Measurements from ENCODE around the gene AFF3. TPM values are rescaled to one million over a fixed set of nuclear protein-coding genes. Genes with fewer than 3 reads are reported as not detected.

AFF3 gene
- total and polyA plus RNA-seq, 2 of the 13 experiments (the other 11 are each of a cell fraction or from before 2014, with no cell fraction given): not detected

DNA sequence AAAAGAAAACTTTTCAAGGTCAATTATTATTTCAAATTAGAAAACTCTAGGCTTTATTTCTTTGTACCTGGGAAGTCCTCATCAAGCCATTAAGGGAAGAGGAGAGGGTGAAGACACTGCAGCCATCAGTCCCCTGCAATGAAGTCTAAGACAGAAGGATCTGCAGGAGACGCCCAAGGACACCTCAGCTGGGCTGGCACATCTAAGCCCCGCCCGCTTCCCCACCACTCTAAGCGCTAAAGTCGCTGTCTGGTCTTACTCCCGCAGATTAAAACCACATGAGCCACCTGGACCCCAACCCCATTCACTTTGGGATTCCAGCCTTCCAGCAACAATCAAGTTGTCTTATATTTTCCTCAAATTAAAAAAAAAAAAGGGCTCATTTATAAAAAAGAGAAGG is 104.4 kb downstream of the AFF3 start:
- ChIA-PET CTCF (ENCODE audit: low intra/inter-chr PET ratio, low total read pairs) (no interaction called here), POLR2A (no interaction called here)
- no peak overlapping the region for H2AFZ ChIP-seq (ENCODE audit: low read length)
- DNase-seq (ENCODE audit: low spot score): no peak
- H3K9me3 ChIP-seq (ENCODE audit: low read length): no peaks in the 10 kb centered on the region
- intact Hi-C loops (cut with micrococcal nuclease; ENCODE audit: unreplicated experiment) (no loop called here), in situ Hi-C loops (cut with HindIII; ENCODE audit: extremely low pct_ligation_motif_present, low pct_unique_long_range_greater_than_20kb) (no loop called here)
- 62% methylated on average over 6 of the region's 6 CpGs for WGBS (ENCODE audit: low lambda C conversion rate)
- no peak for ATAC-seq
- H4K20me1 ChIP-seq (ENCODE audit: insufficient read depth, low read length): no peaks in the 10 kb centered on the region
- H3K27ac ChIP-seq (ENCODE audit: extremely low read length, insufficient read depth, low read length): no peak overlapping the region
- no peak overlapping the region for H3K4me2 ChIP-seq (ENCODE audit: low read depth, low read length)
- FAIRE-seq: no peak
- peaks cover 12% of the 10 kb centered on the region; the same call in 1 of the 2 replicates for H3K4me1 ChIP-seq (ENCODE audit: insufficient read depth, low read length)
- no peaks in the 10 kb centered on the region for H3K36me3 ChIP-seq (replicated peaks in 1 of 2; ENCODE audit: control insufficient read depth in 1 of 2, insufficient read depth in 2 of 2, low read length in 2 of 2)
- H3K4me3 ChIP-seq (replicated peaks in 1 of 3; ENCODE audit: insufficient read depth in 1 of 3, low read depth in 2 of 3, low read length in 3 of 3): no peak overlapping the region
- BruUV-seq (replicated peaks): no TSS peak
- TF ChIP-seq, protein P1, sequence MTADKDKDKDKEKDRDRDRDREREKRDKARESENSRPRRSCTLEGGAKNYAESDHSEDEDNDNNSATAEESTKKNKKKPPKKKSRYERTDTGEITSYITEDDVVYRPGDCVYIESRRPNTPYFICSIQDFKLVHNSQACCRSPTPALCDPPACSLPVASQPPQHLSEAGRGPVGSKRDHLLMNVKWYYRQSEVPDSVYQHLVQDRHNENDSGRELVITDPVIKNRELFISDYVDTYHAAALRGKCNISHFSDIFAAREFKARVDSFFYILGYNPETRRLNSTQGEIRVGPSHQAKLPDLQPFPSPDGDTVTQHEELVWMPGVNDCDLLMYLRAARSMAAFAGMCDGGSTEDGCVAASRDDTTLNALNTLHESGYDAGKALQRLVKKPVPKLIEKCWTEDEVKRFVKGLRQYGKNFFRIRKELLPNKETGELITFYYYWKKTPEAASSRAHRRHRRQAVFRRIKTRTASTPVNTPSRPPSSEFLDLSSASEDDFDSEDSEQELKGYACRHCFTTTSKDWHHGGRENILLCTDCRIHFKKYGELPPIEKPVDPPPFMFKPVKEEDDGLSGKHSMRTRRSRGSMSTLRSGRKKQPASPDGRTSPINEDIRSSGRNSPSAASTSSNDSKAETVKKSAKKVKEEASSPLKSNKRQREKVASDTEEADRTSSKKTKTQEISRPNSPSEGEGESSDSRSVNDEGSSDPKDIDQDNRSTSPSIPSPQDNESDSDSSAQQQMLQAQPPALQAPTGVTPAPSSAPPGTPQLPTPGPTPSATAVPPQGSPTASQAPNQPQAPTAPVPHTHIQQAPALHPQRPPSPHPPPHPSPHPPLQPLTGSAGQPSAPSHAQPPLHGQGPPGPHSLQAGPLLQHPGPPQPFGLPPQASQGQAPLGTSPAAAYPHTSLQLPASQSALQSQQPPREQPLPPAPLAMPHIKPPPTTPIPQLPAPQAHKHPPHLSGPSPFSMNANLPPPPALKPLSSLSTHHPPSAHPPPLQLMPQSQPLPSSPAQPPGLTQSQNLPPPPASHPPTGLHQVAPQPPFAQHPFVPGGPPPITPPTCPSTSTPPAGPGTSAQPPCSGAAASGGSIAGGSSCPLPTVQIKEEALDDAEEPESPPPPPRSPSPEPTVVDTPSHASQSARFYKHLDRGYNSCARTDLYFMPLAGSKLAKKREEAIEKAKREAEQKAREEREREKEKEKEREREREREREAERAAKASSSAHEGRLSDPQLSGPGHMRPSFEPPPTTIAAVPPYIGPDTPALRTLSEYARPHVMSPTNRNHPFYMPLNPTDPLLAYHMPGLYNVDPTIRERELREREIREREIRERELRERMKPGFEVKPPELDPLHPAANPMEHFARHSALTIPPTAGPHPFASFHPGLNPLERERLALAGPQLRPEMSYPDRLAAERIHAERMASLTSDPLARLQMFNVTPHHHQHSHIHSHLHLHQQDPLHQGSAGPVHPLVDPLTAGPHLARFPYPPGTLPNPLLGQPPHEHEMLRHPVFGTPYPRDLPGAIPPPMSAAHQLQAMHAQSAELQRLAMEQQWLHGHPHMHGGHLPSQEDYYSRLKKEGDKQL (CRISPR knock-in tag; IDR thresholded peaks at IDR 0.05; ENCODE audit: low read depth): no peak
- TF ChIP-seq, protein P2, sequence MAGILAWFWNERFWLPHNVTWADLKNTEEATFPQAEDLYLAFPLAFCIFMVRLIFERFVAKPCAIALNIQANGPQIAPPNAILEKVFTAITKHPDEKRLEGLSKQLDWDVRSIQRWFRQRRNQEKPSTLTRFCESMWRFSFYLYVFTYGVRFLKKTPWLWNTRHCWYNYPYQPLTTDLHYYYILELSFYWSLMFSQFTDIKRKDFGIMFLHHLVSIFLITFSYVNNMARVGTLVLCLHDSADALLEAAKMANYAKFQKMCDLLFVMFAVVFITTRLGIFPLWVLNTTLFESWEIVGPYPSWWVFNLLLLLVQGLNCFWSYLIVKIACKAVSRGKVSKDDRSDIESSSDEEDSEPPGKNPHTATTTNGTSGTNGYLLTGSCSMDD (CRISPR knock-in tag; IDR thresholded peaks at IDR 0.05): no peak
- TF ChIP-seq, protein P3, sequence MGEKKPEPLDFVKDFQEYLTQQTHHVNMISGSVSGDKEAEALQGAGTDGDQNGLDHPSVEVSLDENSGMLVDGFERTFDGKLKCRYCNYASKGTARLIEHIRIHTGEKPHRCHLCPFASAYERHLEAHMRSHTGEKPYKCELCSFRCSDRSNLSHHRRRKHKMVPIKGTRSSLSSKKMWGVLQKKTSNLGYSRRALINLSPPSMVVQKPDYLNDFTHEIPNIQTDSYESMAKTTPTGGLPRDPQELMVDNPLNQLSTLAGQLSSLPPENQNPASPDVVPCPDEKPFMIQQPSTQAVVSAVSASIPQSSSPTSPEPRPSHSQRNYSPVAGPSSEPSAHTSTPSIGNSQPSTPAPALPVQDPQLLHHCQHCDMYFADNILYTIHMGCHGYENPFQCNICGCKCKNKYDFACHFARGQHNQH (CRISPR knock-in tag; IDR thresholded peaks at IDR 0.05): no peak
- TF ChIP-seq, protein P4, sequence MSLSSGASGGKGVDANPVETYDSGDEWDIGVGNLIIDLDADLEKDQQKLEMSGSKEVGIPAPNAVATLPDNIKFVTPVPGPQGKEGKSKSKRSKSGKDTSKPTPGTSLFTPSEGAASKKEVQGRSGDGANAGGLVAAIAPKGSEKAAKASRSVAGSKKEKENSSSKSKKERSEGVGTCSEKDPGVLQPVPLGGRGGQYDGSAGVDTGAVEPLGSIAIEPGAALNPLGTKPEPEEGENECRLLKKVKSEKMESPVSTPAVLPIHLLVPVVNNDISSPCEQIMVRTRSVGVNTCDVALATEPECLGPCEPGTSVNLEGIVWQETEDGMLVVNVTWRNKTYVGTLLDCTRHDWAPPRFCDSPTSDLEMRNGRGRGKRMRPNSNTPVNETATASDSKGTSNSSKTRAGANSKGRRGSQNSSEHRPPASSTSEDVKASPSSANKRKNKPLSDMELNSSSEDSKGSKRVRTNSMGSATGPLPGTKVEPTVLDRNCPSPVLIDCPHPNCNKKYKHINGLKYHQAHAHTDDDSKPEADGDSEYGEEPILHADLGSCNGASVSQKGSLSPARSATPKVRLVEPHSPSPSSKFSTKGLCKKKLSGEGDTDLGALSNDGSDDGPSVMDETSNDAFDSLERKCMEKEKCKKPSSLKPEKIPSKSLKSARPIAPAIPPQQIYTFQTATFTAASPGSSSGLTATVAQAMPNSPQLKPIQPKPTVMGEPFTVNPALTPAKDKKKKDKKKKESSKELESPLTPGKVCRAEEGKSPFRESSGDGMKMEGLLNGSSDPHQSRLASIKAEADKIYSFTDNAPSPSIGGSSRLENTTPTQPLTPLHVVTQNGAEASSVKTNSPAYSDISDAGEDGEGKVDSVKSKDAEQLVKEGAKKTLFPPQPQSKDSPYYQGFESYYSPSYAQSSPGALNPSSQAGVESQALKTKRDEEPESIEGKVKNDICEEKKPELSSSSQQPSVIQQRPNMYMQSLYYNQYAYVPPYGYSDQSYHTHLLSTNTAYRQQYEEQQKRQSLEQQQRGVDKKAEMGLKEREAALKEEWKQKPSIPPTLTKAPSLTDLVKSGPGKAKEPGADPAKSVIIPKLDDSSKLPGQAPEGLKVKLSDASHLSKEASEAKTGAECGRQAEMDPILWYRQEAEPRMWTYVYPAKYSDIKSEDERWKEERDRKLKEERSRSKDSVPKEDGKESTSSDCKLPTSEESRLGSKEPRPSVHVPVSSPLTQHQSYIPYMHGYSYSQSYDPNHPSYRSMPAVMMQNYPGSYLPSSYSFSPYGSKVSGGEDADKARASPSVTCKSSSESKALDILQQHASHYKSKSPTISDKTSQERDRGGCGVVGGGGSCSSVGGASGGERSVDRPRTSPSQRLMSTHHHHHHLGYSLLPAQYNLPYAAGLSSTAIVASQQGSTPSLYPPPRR (CRISPR knock-in tag; IDR thresholded peaks at IDR 0.05; ENCODE audit: borderline replicate concordance): no peak
- H3K27me3 ChIP-seq (ENCODE audit: control insufficient read depth in 1 of 2, insufficient read depth in 2 of 2, low read length in 2 of 2): peaks cover 0 to 9% of the 10 kb centered on the region in 2 experiments; a peak in 1 of 5 replicates
- no peak overlapping the region for H3K9ac ChIP-seq (ENCODE audit: insufficient read depth, low read depth, low read length)
- H3K79me2 ChIP-seq (ENCODE audit: insufficient read depth, low read length): no peaks in the 10 kb centered on the region

Data from HepG2 (cell line).